H9 (cell line): ENCODE measurements around the gene HNF1B. TPM values are rescaled to one million over a fixed set of nuclear protein-coding genes. Genes with fewer than 3 reads are reported as not detected.

Source experiments
- DNase-seq: peaks from one replicate; pipeline ENCODE4 v3.0.0-alpha.2; 2017
- H2AFZ ChIP-seq: one replicate; pipeline ENCODE4 v1.6.1; 2013; ENCODE audit warnings: mild to moderate bottlenecking, low read length, control low read depth, moderate library complexity
- H2AK5ac ChIP-seq: 2 replicates; pipeline ENCODE4 v1.6.1; 2013; ENCODE audit warnings: low read length, control low read depth, mixed read lengths; ENCODE audit not compliant: insufficient read length
- H2BK120ac ChIP-seq: one replicate; pipeline ENCODE4 v1.6.1; 2013; ENCODE audit warnings: low read depth, mild to moderate bottlenecking, low read length, control low read depth, inconsistent platforms; ENCODE audit not compliant: poor library complexity, severe bottlenecking
- H2BK12ac ChIP-seq: 2 replicates; pipeline ENCODE4 v1.6.1; 2013; ENCODE audit warnings: low read length, control low read depth, mixed read lengths, low read depth; ENCODE audit not compliant: insufficient read length
- H2BK15ac ChIP-seq: 2 replicates; pipeline ENCODE4 v1.6.1; 2013; ENCODE audit warnings: low read depth, low read length, control low read depth
- H2BK20ac ChIP-seq: one replicate; pipeline ENCODE4 v1.6.1; 2013; ENCODE audit warnings: low read depth, mild to moderate bottlenecking, low read length, control low read depth, inconsistent platforms; ENCODE audit not compliant: poor library complexity, severe bottlenecking
- H2BK5ac ChIP-seq: 2 replicates; pipeline ENCODE4 v1.6.1; 2013; ENCODE audit warnings: low read length, control low read depth, mixed read lengths; ENCODE audit not compliant: insufficient read length
- H3K14ac ChIP-seq: 2 replicates; pipeline ENCODE4 v1.6.1; 2013; ENCODE audit warnings: low read length, control low read depth; ENCODE audit not compliant: insufficient read depth
- H3K18ac ChIP-seq: 2 replicates; pipeline ENCODE4 v1.6.1; 2013; ENCODE audit warnings: low read depth, mild to moderate bottlenecking, mixed read lengths, low read length, control low read depth; ENCODE audit not compliant: insufficient read length
- H3K23ac ChIP-seq: 2 replicates; pipeline ENCODE4 v1.6.1; 2013; ENCODE audit warnings: low read length, control low read depth, mixed read lengths, low read depth; ENCODE audit not compliant: insufficient read length
- H3K23me2 ChIP-seq: 2 replicates; pipeline ENCODE4 v1.6.1; 2013; ENCODE audit warnings: low read depth, mild to moderate bottlenecking, mixed read lengths, low read length, control low read depth; ENCODE audit not compliant: insufficient read length, poor library complexity, severe bottlenecking
- H3K27ac ChIP-seq: 2 replicates; pipeline ENCODE4 v1.5.1; 2013; ENCODE audit warnings: low read length, control low read depth, mixed read lengths, low read depth; ENCODE audit not compliant: insufficient read length
- H3K27me3 ChIP-seq: 2 replicates; pipeline ENCODE4 v1.6.1; 2013; ENCODE audit warnings: low read length, control low read depth, inconsistent platforms; ENCODE audit not compliant: insufficient read depth
- H3K4ac ChIP-seq: 2 replicates; pipeline ENCODE4 v1.6.1; 2013; ENCODE audit warnings: low read depth, mild to moderate bottlenecking, control low read depth, inconsistent platforms, low read length, moderate library complexity
- H3K4me1 ChIP-seq: 2 replicates; pipeline ENCODE4 v1.6.1; 2013; ENCODE audit warnings: low read length, control low read depth, inconsistent platforms; ENCODE audit not compliant: insufficient read depth
- H3K4me2 ChIP-seq: 2 replicates; pipeline ENCODE4 v1.6.1; 2013; ENCODE audit warnings: low read length, control low read depth, mixed read lengths; ENCODE audit not compliant: insufficient read length, insufficient read depth
- H3K56ac ChIP-seq: 2 replicates; pipeline ENCODE4 v1.6.1; 2013; ENCODE audit warnings: low read depth, mild to moderate bottlenecking, mixed read lengths, low read length, control low read depth; ENCODE audit not compliant: insufficient read length
- H3K79me1 ChIP-seq: 2 replicates; pipeline ENCODE4 v1.6.1; 2013; ENCODE audit warnings: low read depth, mild to moderate bottlenecking, moderate library complexity, low read length, control low read depth, inconsistent platforms; ENCODE audit not compliant: insufficient read depth, poor library complexity, severe bottlenecking
- H3K79me2 ChIP-seq: 2 replicates; pipeline ENCODE4 v1.6.1; 2013; ENCODE audit warnings: low read length, control low read depth, inconsistent platforms; ENCODE audit not compliant: insufficient read depth
- H3K9ac ChIP-seq: 2 replicates; pipeline ENCODE4 v1.6.1; 2013; ENCODE audit warnings: low read length, control low read depth, mixed read lengths; ENCODE audit not compliant: insufficient read length; ENCODE audit errors: extremely low read depth
- H3K9me3 ChIP-seq: one replicate; pipeline ENCODE4 v1.6.1; 2013; ENCODE audit warnings: low read depth, low read length, inconsistent platforms; ENCODE audit not compliant: control insufficient read depth
- H3T11ph ChIP-seq: one replicate; pipeline ENCODE4 v1.6.1; 2013; ENCODE audit warnings: mild to moderate bottlenecking, low read length, control low read depth, inconsistent platforms
- H4K20me1 ChIP-seq: one replicate; pipeline ENCODE4 v1.6.1; 2013; ENCODE audit not compliant: control insufficient read depth, insufficient read length, insufficient read depth
- H4K5ac ChIP-seq: 2 replicates; pipeline ENCODE4 v1.6.1; 2013; ENCODE audit warnings: low read depth, mild to moderate bottlenecking, mixed read lengths, low read length, control low read depth; ENCODE audit not compliant: insufficient read length
- H4K8ac ChIP-seq: replicated peaks from 2 replicates; pipeline ENCODE4 v1.6.1; 2013; ENCODE audit warnings: low read length, control low read depth, mixed read lengths, low read depth; ENCODE audit not compliant: insufficient read length
- H4K91ac ChIP-seq: 2 replicates; pipeline ENCODE4 v1.6.1; 2013; ENCODE audit warnings: low read depth, mild to moderate bottlenecking, moderate library complexity, mixed read lengths, low read length, control low read depth; ENCODE audit not compliant: insufficient read length
- H3K27ac Mint-ChIP-seq, 3 experiments: 2 replicates in 2 of 3; 3 replicates in 1 of 3; pipeline ENCODE4 v1.8.0; 2020 to 2021; ENCODE audit warnings: mixed read lengths in 3 of 3, mild to moderate bottlenecking in 1 of 3, moderate library complexity in 1 of 3
- H3K27me3 Mint-ChIP-seq: 2 replicates; pipeline ENCODE4 v1.8.0; 2021; ENCODE audit warnings: low read depth, mild to moderate bottlenecking, moderate library complexity, mixed read lengths
- H3K36me3 Mint-ChIP-seq, 3 experiments: 2 replicates in 2 of 3; 3 replicates in 1 of 3; pipeline ENCODE4 v1.8.0; 2020 to 2021; ENCODE audit warnings: low read depth in 3 of 3, mixed read lengths in 3 of 3; ENCODE audit not compliant: insufficient read depth in 1 of 3
- H3K4me1 Mint-ChIP-seq, 2 experiments: 2 replicates each; pipeline ENCODE4 v1.8.0; 2020; ENCODE audit warnings: mixed read lengths in 2 of 2
- H3K4me3 Mint-ChIP-seq, 2 experiments: 2 replicates in 1 of 2; 3 replicates in 1 of 2; pipeline ENCODE4 v1.8.0; 2020 to 2021; ENCODE audit warnings: mild to moderate bottlenecking in 2 of 2, mixed read lengths in 2 of 2, moderate library complexity in 1 of 2
- H3K9me3 Mint-ChIP-seq, 2 experiments: 2 replicates in 1 of 2; 3 replicates in 1 of 2; pipeline ENCODE4 v1.8.0; 2020; ENCODE audit warnings: mild to moderate bottlenecking in 2 of 2, mixed read lengths in 2 of 2, moderate library complexity in 1 of 2
- CTCF ChIP-seq: fragments of 200-600 bp; sonication (generic); conservative IDR thresholded peaks from 3 replicates; pipeline ENCODE4 v1.8.0; 2021; ENCODE audit warnings: antibody characterized with exemption, mild to moderate bottlenecking
- WGBS: extraction: QIAGEN DNeasy Blood & Tissue Kit; methylation state at CpG from one replicate; pipeline ENCODE4 v1.1.7; 2013; ENCODE audit warnings: missing lambda C conversion rate, low lambda C conversion rate, mixed read lengths; ENCODE audit not compliant: insufficient read length; ENCODE audit errors: extremely low coverage; 5-methylcytosine and 5-hydroxymethylcytosine counted together
- total RNA-seq: library from RNA; stranded (reverse); gene quantifications from 2 replicates; pipeline ENCODE4 v1.2.1, GENCODE V29; 2021

The HNF1B gene
- total RNA-seq, 1 experiment from 2014 or later: not detected

- Histone ChIP-seq H3K4me1 (no peaks in the 10 kb centered on the region), H3K9ac (no peak overlapping the region), H3T11ph (no peak overlapping the region), H2BK120ac (no peak overlapping the region), H3K23ac (no peak overlapping the region), H3K56ac (no peak overlapping the region), H3K4ac (no peak overlapping the region), H3K27ac (no peak overlapping the region), H2BK15ac (no peak overlapping the region), H4K20me1 (no peaks in the 10 kb centered on the region), H4K91ac (no peak overlapping the region), H4K5ac (no peak overlapping the region), H2AK5ac (no peak overlapping the region), H2BK12ac (no peak overlapping the region), H3K18ac (no peak overlapping the region), H3K23me2 (no peaks in the 10 kb centered on the region), H3K9me3 (no peaks in the 10 kb centered on the region), H2BK5ac (no peak overlapping the region), H3K79me1 (no peaks in the 10 kb centered on the region), H3K27me3 (no peaks in the 10 kb centered on the region), H2BK20ac (no peak overlapping the region), H3K14ac (no peak overlapping the region), H4K8ac (no peak overlapping the region), H2AFZ (no peak overlapping the region), H3K4me2 (no peak overlapping the region), H3K79me2 (no peaks in the 10 kb centered on the region)
- no CpG with 5 or more reads among the region's 7 CpGs for WGBS
- Mint-ChIP-seq H3K36me3 (no peaks in the 10 kb centered on the region), H3K4me1 (peaks cover 15 to 17% of the 10 kb centered on the region in 2 experiments), H3K9me3 (no peaks in the 10 kb centered on the region), H3K27me3 (peaks cover 18% of the 10 kb centered on the region), H3K4me3 (no peak overlapping the region), H3K27ac (no peak overlapping the region)
- no peak for DNase-seq
- no peak for TF ChIP-seq CTCF
Measured at GRCh38 chr17:37708008-37708615, 36.7 kb downstream of the HNF1B start.
